ENCODE results near the gene DNAJC10. TPM values are rescaled to one million over a fixed set of nuclear protein-coding genes. Genes with fewer than 3 reads are reported as not detected.
A peak's percentile ranks its signal among the peaks of the same experiment; 100 is the strongest.
"Not testable (repeated sequence)": the region's sequence is repeated elsewhere in the genome, so short reads cannot be mapped to it uniquely, and the experiment has no call there.

Gene DNAJC10
- total RNA-seq, 1 experiment from 2014 or later: 122 TPM

DNA sequence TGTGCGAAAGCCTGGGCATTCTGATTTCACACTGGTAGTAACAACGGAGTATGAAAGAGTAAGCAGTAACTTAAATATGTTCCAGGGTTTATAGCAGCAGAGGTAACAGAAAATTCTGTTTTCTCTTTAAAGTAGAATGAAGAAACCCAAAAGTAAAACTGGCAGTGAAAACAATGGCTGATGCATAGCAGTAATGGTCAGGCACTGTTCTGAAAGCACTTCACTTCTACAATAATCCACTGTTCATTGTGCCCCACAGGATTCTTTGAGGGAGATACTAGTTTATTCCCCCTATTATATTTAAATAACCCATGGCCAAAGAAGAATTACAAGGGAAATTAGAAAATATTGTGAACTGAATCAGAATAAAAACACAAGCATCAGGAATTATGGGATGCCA lies 9.3 kb upstream of the DNAJC10 start:
- no peak overlapping the region for H3K4me3 ChIP-seq
- H3K27me3 ChIP-seq (replicated peaks): peaks cover 6% of the 10 kb centered on the region; the same call in 1 of the 2 replicates
- no peak overlapping the region for H3K27ac ChIP-seq
- no peak for DNase-seq (ENCODE audit: low read depth in 1 of 2, low spot score in 2 of 2)
- H3K4me1 ChIP-seq (replicated peaks): no peaks in the 10 kb centered on the region
- H3K9me3 ChIP-seq (replicated peaks): no peaks in the 10 kb centered on the region
- no peaks in the 10 kb centered on the region for H3K36me3 ChIP-seq

DNA sequence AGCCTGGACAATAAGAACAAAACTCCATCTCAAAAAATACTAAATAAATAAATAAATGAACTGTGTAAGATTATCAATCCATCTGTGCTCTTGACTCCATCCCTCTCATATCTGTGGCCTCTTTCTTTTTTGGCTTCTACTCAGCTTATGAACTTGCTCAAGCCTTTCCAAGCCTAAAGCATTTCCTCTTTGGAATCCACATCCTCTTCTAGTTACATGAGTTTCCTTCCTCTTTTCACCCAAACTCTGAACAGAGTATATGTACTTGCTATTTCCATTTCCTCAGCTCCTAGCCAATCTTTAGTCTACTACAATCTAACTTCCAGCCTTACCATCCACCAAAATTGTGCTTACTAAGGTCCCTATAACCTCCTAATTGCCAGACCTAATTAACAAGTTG lies 2.5 kb upstream of the DNAJC10 start:
- no peak overlapping the region for H3K4me3 ChIP-seq
- no peaks in the 10 kb centered on the region for H3K27me3 ChIP-seq (replicated peaks)
- peaks cover 6% of the 10 kb centered on the region for H3K36me3 ChIP-seq
- peaks cover 7% of the 10 kb centered on the region for H3K4me1 ChIP-seq (replicated peaks)
- no peaks in the 10 kb centered on the region for H3K9me3 ChIP-seq (replicated peaks)
- no peak overlapping the region for H3K27ac ChIP-seq
- DNase-seq (ENCODE audit: low read depth in 1 of 2, low spot score in 2 of 2): no peak

DNA sequence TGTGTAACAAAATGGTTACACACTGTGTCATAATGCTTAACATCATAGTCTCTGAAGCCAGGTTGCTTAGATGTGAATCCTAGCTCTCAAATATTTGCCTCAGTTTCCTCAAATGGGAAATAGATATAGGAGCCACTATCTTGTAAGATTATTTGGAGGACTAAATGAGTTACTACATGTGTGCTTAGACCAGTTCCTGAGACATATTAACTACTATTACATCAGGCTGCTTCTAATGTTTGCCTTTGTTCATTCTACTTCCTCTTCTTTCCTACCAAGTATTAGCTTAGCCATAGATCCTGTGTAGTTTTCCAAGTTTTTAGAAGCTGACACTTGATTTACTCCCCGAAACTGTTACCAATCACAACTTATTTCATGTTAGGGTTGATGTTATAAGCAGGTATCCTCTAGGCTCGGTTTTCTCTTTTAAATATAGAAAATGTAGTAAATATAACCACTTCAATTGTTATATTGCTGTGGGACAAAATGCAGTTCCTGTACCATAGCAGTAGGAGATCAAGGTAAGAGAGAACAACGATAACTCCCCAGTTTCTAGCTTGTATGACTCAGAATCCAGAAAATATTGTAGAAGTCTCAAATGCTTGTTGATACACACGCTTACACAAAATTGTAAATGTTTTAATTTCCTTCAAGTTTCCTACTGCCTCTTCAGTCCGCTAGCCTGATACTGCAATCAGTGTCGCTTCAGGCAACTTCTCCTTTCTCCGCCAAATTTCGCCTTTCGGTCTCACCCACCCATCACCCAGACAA lies 751 bp upstream of the DNAJC10 start:
- H3K4me3 ChIP-seq: peak overlapping the region; percentile 77
- peaks cover 8% of the 10 kb centered on the region for H3K36me3 ChIP-seq
- peak overlapping the region; percentile 29 for H3K27ac ChIP-seq
- H3K9me3 ChIP-seq (replicated peaks): no peaks in the 10 kb centered on the region
- H3K27me3 ChIP-seq (replicated peaks): no peaks in the 10 kb centered on the region
- H3K4me1 ChIP-seq (replicated peaks): peaks cover 7% of the 10 kb centered on the region
- no peak for DNase-seq (ENCODE audit: low read depth in 1 of 2, low spot score in 2 of 2)

DNA sequence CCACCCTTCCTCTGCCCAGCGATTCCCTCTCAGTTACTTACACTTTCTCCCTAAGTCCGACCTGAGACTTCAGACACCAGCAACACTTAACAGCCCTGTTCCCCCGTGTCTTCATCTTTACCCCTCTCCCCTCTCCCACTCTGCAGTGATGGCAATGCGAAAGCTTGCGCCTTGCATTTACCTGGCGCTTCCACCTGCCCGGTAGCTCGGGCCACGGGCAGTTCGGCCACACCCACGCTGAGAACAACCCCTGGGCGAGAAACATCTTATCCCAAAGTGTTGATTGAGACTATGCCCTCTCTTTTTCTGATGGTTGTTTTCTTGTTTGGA lies 558 bp downstream of the DNAJC10 start:
- DNase-seq (ENCODE audit: low read depth in 1 of 2, low spot score in 2 of 2): no peak
- Histone ChIP-seq H3K4me1 (replicated peaks) (peaks cover 7% of the 10 kb centered on the region), H3K4me3 (peak overlapping the region; percentile 77), H3K9me3 (replicated peaks) (no peaks in the 10 kb centered on the region), H3K27me3 (replicated peaks) (no peaks in the 10 kb centered on the region), H3K27ac (no peak overlapping the region), H3K36me3 (peaks cover 8% of the 10 kb centered on the region)

DNA sequence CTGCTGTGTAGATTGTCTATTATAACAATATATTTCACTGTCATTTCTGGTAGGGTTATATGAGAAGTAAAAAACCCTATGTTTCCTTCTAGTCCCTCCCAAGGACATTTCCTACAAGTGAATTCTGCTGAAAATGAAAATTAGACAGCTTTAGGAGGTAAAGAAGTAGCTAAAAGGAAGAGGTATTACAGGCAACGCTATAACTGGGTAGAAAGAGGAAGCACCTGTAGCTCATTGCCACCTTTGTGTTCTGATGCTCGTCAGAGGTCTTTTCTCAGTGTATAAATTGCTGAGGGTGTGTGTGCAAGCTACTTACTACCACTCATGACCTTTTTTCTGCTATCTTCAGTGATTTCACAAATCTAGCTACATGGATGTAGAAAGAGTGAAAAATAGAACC lies 1.4 kb downstream of the DNAJC10 start:
- H3K27ac ChIP-seq: no peak overlapping the region
- no peak for DNase-seq (ENCODE audit: low read depth in 1 of 2, low spot score in 2 of 2)
- no peak overlapping the region for H3K4me3 ChIP-seq
- H3K9me3 ChIP-seq (replicated peaks): no peaks in the 10 kb centered on the region
- H3K4me1 ChIP-seq (replicated peaks): peaks cover 7% of the 10 kb centered on the region
- H3K36me3 ChIP-seq: peaks cover 8% of the 10 kb centered on the region
- H3K27me3 ChIP-seq (replicated peaks): no peaks in the 10 kb centered on the region

DNA sequence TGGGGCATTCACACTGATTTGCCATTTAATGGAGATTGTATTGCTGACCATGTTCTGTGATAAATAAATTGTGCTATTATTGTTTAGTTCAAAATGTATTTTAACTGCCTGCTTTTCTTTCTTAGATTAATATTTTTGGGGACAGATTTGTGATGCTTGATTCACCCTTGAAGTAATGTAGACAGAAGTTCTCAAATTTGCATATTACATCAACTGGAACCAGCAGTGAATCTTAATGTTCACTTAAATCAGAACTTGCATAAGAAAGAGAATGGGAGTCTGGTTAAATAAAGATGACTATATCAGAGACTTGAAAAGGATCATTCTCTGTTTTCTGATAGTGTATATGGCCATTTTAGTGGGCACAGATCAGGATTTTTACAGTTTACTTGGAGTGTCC lies 1.8 kb downstream of the DNAJC10 start:
- H3K9me3 ChIP-seq (replicated peaks): no peaks in the 10 kb centered on the region
- H3K27ac ChIP-seq: no peak overlapping the region
- no peak overlapping the region for H3K4me3 ChIP-seq
- H3K4me1 ChIP-seq (replicated peaks): peaks cover 7% of the 10 kb centered on the region
- no peak for DNase-seq (ENCODE audit: low read depth in 1 of 2, low spot score in 2 of 2)
- H3K36me3 ChIP-seq: peaks cover 8% of the 10 kb centered on the region
- no peaks in the 10 kb centered on the region for H3K27me3 ChIP-seq (replicated peaks)

DNA sequence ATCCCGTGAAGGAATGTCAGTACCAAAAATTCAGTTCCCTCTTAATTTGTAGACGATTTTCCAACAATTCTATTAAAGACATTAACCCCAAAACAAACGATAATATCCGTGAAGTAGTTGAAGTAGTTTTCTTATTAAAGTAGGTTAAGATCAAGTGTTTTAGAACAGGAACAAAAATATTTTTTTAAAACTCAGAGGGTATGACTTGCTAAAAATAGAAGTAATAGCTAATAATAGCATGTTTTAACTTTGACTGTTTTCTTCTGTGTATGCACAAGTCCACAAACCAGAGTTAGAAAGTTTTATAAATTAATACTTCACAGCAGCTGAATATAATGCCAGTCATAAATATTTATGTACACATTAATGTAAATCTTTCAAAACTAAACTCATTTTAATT lies 2.4 kb downstream of the DNAJC10 start:
- Histone ChIP-seq H3K27ac (no peak overlapping the region), H3K36me3 (peaks cover 13% of the 10 kb centered on the region), H3K9me3 (replicated peaks) (no peaks in the 10 kb centered on the region), H3K27me3 (replicated peaks) (no peaks in the 10 kb centered on the region), H3K4me3 (no peak overlapping the region), H3K4me1 (replicated peaks) (peaks cover 7% of the 10 kb centered on the region)
- no peak for DNase-seq (ENCODE audit: low read depth in 1 of 2, low spot score in 2 of 2)

DNA sequence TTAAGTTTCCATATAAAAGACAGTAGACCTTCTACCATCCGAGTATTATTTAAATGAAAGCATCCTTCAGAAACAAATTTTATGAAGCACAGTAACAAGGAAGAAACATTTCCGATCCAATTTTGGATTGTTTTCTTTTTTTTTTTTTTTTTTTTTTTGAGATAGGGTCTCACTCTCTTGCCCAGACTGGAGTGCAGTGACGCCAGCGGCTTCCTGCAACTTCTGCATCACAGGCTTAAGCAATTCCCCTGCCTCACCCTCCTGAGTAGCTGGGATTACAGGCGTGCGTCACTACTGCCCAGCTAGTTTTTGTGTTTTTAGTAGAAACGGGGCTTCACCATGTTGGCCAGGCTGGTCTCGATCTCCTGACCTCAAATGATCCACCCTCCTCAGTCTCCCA lies 3.1 kb downstream of the DNAJC10 start:
- H3K4me1 ChIP-seq (replicated peaks); H3K27ac ChIP-seq; DNase-seq (ENCODE audit: low read depth in 1 of 2, low spot score in 2 of 2); H3K27me3 ChIP-seq (replicated peaks); H3K9me3 ChIP-seq (replicated peaks); H3K4me3 ChIP-seq: not testable (repeated sequence)
- H3K36me3 ChIP-seq: peaks cover 13% of the 10 kb centered on the region

DNA sequence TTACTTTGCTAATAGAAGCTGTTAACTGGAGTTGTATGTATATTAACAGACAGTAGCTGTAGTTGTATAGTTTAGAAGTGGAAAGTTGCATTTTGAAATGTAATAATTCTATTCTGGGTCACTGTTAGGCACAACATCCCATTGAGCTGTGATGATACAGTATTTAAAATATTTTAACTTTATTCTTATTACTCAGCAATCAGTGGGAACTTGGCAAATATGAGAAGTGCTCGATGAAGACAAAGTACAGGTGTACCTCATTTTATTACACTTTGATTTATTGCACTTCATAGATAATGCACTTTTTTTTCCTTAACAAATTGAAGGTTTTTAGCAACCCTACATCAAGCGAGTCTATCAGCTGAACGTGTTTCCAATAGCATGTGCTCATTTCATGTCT lies 8.6 kb downstream of the DNAJC10 start:
- Histone ChIP-seq H3K27me3 (replicated peaks) (no peaks in the 10 kb centered on the region), H3K9me3 (replicated peaks) (no peaks in the 10 kb centered on the region), H3K4me3 (no peak overlapping the region), H3K27ac (no peak overlapping the region), H3K4me1 (replicated peaks) (no peaks in the 10 kb centered on the region), H3K36me3 (peaks cover 28% of the 10 kb centered on the region)
- no peak for DNase-seq (ENCODE audit: low read depth in 1 of 2, low spot score in 2 of 2)

DNA sequence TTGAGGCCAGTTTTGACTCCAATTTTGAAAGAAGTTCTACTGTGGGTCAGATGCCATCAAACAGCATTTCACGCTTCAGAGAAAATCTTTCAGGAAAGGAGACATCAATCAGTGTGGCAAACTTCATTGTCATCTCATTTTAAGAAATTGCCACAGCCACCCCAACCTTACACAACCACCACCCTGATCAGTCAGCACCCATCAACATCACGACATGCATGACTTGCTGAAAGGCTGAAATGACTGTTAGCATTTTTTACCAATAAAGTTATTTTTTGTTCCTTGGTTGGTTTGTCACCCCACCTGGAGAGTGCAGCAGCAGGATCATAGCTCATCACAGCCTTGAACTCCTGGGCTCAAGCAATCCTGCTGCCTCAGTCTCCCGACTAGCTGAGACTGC lies 10.4 kb downstream of the DNAJC10 start:
- Histone ChIP-seq H3K36me3 (peaks cover 28% of the 10 kb centered on the region), H3K4me1 (replicated peaks) (no peaks in the 10 kb centered on the region), H3K4me3 (no peak overlapping the region), H3K27ac (no peak overlapping the region), H3K9me3 (replicated peaks) (no peaks in the 10 kb centered on the region), H3K27me3 (replicated peaks) (no peaks in the 10 kb centered on the region)
- no peak for DNase-seq (ENCODE audit: low read depth in 1 of 2, low spot score in 2 of 2)

DNA sequence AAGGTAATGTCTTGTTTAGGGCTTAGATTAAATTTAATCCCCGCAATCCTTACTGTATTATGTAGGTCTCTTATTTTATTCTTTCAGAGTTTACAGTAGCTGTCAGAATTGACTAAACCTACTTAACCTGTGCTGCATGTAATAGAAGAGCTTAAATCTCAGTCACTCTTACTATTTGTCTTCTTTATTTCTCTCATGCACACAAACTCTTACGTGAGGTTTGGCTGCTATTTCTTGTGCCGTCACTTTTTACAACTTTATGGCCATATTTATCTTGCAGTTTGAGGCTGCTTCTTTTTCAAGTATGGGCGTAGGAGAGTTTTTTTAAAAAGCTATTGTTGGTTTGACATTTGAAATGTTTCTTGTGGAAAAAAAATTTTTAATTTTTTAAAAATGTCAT lies 12.0 kb downstream of the DNAJC10 start:
- no peaks in the 10 kb centered on the region for H3K27me3 ChIP-seq (replicated peaks)
- no peaks in the 10 kb centered on the region for H3K9me3 ChIP-seq (replicated peaks)
- H3K27ac ChIP-seq: no peak overlapping the region
- DNase-seq (ENCODE audit: low read depth in 1 of 2, low spot score in 2 of 2): no peak
- H3K4me3 ChIP-seq: no peak overlapping the region
- H3K4me1 ChIP-seq (replicated peaks): no peaks in the 10 kb centered on the region
- H3K36me3 ChIP-seq: peaks cover 34% of the 10 kb centered on the region

DNA sequence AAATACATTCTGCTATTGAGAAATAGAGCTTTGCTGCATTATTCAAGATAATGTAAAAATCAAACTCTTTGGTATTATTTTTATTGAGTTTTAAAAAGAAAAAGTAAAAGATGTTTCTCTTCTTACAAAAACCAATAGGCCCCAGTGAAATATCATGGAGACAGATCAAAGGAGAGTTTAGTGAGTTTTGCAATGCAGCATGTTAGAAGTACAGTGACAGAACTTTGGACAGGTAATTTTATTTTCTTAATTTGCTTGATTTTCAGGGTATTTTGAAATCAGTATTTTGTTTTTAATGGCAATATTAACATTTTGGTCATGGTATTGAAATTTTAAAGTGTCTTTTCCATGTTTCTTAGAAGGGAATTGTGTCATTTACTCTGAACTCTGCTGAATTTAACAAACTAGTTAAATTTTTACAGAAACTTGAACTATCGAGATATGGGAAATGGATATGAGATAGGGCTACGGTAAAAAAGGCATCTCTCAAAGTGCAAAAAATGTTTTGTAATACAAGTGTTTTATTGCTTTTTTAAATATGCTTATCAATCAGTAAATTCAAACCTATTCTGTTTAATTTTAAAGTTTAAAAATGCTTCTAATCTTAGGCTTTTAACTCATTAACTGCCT lies 13.8 kb downstream of the DNAJC10 start:
- no peak for DNase-seq (ENCODE audit: low read depth in 1 of 2, low spot score in 2 of 2)
- no peaks in the 10 kb centered on the region for H3K4me1 ChIP-seq (replicated peaks)
- H3K27me3 ChIP-seq (replicated peaks): no peaks in the 10 kb centered on the region
- no peak overlapping the region for H3K4me3 ChIP-seq
- no peaks in the 10 kb centered on the region for H3K9me3 ChIP-seq (replicated peaks)
- no peak overlapping the region for H3K27ac ChIP-seq
- H3K36me3 ChIP-seq: peaks cover 29% of the 10 kb centered on the region

DNA sequence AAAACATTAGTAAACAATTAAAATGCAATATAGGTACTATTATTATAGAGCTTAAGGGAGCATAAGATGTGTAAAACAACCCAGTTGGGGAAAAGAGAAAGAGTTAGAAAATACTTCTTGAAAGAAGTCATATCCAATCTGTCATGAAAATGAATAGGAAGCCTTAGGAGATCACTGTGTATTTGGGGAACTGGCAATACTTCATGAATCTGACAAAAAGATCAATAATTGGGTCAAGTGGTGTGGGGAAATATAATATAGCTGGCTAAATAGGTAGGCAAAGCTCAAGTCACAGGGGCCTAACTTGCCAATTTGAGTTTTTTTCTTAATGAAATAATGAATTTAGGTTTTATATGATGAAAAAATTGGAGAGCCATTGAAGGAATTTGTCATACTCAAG lies 14.4 kb downstream of the DNAJC10 start:
- Histone ChIP-seq H3K4me3 (no peak overlapping the region), H3K36me3 (peaks cover 22% of the 10 kb centered on the region), H3K27me3 (replicated peaks) (no peaks in the 10 kb centered on the region), H3K27ac (no peak overlapping the region), H3K9me3 (replicated peaks) (no peaks in the 10 kb centered on the region), H3K4me1 (replicated peaks) (no peaks in the 10 kb centered on the region)
- no peak for DNase-seq (ENCODE audit: low read depth in 1 of 2, low spot score in 2 of 2)

DNA sequence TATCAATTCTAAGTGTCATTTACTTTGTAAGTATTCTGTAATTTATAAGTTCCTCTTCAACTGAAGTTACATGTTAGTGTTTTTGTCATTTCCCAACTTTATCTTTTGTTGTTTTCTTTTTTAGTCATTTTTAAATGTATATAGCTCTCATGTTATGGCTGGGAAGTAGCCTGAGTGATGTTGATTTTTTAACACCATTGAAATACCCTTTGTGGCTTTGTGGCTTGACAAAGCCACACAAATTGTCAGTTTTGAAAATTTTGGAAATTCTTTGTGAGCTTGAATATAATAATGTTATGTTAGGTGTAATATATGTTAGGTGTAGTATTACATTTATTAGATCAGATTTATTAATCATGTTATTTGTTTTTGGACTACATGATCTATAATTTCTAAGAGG lies 16.7 kb downstream of the DNAJC10 start:
- Histone ChIP-seq H3K4me3 (no peak overlapping the region), H3K4me1 (replicated peaks) (peaks cover 16% of the 10 kb centered on the region), H3K36me3 (peaks cover 16% of the 10 kb centered on the region), H3K27ac (no peak overlapping the region), H3K9me3 (replicated peaks) (no peaks in the 10 kb centered on the region), H3K27me3 (replicated peaks) (no peaks in the 10 kb centered on the region)
- DNase-seq (ENCODE audit: low read depth in 1 of 2, low spot score in 2 of 2): no peak

DNA sequence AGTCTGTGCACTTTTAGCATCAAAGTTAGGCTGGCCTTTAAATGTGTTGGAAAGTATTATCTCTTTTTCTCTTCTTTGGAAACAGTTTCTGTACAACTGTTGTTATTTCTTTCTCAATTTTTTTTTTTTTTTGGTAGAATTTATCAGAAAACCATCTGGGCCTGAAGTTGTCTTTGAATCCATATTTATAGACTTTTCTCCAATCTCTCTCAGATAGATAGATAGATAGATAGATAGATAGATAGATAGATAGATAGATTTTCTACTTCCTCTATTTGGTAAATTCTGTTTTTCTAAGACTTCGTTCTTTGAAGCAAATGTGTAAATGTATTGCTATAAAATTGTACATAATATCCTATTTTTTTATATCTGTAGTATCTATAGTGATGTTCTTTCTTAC lies 17.5 kb downstream of the DNAJC10 start:
- no peaks in the 10 kb centered on the region for H3K27me3 ChIP-seq (replicated peaks)
- no peak for DNase-seq (ENCODE audit: low read depth in 1 of 2, low spot score in 2 of 2)
- peaks cover 16% of the 10 kb centered on the region for H3K4me1 ChIP-seq (replicated peaks)
- peaks cover 20% of the 10 kb centered on the region for H3K36me3 ChIP-seq
- H3K4me3 ChIP-seq: no peak overlapping the region
- no peaks in the 10 kb centered on the region for H3K9me3 ChIP-seq (replicated peaks)
- H3K27ac ChIP-seq: no peak overlapping the region
